Measurements from ENCODE around the gene SMOC1.

Gene SMOC1

DNA sequence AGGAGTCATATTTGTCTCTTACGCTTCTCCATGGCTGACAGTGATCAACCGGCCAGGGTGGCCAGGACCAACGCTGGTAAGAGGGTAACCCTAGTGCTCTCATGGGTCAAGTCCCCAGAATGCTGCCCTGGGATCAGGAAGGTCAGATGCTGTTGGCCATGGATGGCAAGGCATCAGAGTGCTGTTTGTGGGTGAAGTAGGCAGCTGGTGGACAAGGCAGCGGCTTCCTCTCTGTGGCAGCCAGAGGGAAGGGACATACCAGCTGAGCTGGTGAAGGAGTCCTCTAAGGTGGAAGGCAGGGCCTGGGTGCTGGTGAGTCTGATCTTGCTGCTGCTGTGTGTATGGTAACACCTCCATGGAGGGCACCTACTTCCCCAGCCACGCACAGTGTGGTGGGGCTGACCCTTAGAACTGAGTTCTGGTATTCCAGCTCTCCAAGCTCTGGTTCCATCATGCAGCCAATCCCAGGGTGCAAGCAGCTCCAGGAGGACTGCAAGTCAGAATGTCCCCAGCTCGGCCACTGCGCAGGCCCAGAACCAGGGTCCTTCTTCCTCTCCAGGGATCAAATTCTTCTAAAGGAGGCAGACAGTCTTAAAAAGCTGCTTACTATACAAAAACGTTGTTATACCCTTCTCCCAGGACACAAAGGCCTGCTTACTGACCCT is 13.4 kb upstream of the SMOC1 start:
- DNase-seq (ENCODE audit: low read depth): no peak

DNA sequence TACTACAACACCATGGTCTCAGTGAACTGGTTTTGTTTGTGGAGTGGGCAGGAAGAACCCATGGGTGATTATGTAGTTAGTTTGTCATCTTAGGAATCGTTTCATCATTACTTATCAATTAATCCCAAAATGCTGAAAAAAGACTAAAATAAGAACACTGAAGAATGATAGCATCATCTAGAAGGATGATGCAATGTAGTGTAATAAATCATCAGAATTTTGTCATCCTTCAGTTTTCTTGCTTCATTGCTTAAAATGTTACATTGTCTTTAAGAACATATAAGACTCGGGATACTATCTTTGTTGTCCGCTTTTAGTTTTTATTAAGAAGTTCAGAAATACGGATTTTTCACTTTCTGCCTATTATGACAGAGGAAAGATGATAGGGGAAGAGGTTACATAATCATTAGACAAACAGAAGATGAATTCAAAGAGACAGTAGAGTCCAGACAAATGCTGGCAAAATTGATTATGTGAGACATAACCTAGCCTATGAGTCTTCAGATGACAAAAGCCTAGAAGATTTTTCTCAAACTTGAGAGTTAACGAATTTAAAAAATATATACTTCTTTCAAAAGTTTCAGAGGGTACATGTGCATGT is 10.8 kb upstream of the SMOC1 start:
- DNase-seq (ENCODE audit: low read depth): no peak

DNA sequence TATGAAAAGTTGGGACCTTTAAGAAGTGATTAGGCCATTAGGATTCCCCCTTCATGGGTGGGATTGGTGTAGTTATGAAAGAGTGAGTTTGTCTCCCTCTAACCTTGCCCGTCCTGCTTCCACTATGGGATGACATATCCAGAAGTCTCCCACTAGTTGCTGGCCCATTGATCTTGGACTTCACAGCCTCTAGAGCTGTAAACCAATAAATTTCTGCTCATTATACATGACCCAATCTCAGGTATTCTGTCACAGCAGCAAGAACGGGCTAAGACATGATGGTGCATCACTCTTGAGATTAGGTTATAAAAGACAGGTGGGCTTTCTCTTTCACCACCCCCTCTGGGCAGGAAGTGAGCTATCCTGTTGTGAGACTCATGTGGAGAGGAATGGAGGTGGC is 8.6 kb upstream of the SMOC1 start:
- no peak for DNase-seq (ENCODE audit: low read depth)

DNA sequence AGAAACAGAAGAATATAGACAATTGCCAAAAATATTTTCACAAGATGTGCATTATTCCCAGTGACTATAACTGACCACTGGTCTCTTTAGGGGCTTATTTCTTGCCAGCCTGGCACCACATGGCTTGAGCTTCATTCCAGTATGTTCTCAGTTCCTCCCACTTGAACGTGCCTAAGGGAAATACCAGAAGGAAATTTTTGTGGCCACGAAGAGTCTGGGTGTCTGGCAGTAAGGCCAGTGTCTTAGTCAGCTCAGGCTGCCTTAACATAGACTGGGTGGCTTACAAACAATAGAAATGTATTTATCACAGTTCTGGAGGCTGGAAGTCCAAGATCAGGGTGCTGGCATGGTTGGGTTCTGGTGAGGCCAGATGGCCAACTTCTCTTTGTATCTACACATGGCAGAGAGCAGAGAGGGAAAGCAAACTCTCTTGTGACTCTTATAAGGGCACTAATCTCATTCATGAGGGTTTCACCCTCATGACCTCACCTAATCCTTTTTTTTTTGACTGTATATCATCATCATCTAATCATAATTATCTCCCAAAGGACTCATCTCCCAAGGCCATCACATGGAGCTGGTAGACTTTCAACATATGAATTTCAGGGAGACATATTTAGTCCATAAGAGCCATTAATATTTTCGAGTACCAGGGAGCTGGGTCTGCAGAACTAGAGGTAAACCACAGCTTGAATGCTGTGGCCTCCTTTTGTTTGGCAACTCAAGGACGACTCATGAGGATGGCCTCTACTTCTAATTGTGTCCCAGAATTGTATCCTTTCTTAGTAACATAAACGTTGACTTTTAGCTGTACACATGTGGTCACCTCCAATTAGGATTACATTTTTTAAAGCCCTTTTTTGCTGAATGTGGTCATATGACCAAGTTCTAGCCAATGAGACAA is 5.1 kb upstream of the SMOC1 start:
- no peak for DNase-seq (ENCODE audit: low read depth)

DNA sequence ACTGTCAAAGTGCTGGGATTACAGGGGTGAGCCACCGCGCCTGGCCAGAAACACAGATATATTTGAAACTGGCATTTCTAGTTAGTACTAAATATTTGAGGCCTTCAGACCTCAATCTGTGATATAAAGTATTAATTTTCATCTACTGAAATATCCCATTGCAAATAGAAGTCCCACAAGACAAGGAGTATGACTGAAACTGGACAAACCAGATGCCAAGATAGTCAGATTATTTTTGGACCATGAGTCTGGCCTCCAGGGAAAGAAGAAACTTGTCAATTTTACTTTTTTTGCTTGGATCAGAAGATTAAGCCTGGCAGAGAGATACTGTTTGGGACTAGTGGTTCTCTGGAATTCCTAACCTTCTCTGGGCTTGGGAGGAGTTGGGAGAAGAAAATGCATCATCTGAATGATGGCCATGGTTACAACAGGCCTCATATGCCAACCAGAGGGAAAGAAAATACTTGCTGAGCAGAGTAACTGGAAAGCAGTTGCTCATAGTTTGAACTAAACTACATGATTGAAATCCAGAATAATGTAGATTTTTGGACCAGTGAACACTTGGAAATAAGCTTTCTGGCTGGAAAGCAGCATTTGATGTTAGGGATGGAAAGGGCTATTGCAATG is 2.9 kb upstream of the SMOC1 start:
- DNase-seq (ENCODE audit: low read depth): no peak

DNA sequence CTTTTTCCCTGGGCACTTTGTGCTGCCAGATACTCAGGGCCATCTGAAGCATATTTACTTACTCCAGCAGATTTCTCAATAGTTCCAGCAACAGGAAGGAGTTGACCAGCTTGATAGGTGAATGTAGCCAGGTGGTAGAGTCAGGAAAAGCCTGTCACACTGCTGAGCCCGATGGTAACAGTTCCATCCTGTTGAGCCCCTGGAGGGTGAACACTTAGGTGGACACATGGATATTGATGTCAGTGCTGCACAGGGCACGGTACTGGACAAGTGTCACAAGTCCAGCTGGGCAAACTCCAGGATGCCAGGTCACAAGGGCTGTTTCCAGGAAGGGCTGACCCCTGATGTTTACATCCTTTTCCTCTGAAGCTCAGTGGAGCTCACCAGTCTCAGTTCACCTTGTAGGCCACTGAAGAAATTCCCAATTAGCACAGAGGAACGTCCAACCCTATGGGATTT is 2.3 kb upstream of the SMOC1 start:
- DNase-seq (ENCODE audit: low read depth): no peak

DNA sequence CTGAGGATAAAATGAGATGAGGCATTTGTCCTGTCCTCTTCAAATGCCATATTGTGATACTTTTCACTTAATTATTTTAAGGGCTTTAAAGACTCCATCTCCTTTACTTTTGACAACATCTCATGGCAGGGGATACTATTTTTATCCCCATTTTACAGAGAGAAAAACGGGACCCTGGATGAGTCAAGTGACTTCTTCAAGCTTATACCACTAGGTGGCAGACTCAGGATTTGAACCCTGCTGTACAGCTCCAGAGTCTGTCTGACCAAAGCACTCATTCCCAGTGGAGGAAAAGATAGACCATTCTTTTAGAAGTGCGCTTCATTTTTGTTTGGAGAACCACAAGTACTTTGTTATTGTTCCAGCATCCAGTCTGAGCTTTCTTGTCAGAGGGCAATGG is 1.7 kb upstream of the SMOC1 start:
- no peak for DNase-seq (ENCODE audit: low read depth)

DNA sequence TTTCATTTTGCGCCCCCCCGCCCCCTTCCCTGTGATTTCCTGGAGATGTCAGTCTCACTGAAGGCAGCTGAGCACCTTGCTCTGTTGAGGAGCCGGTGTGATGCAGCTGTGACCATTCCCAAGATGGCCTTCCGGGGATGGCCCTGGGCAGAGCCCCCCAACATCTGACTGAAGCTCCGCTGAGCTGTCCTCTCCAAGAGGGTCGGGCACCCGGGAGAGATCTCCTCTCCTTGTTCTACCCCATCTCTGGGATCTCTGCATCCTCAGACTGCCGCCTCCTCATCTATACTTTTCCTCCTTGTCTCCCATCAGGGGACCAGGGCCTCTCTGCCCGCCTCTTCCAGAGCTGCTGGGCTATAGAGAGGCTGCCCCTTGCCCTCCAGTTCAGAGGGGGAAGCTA is 965 bp upstream of the SMOC1 start:
- no peak for DNase-seq (ENCODE audit: low read depth)

DNA sequence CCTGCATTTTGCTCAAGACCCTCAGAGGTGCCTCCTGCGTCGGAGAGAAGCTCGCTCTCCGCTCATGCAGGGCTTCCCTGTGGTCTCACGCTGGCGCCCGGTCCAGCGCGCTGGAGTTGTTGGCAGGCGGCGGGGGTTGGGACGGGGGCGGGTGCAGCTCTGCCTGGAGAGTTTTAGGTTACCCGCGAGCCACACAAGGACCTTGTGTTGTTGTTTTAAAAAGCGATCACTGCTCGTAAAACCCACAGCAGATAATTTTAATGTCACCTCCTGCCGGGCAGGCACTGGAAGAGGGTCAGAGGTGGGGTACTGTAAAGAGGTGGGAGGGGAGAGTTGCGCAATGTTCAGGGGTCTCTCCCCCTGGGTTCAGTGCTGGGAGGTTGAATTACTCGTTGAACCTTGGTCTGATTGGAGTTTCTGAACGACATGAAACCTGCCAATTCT is 850 bp downstream of the SMOC1 start:
- DNase-seq (ENCODE audit: low read depth): no peak

DNA sequence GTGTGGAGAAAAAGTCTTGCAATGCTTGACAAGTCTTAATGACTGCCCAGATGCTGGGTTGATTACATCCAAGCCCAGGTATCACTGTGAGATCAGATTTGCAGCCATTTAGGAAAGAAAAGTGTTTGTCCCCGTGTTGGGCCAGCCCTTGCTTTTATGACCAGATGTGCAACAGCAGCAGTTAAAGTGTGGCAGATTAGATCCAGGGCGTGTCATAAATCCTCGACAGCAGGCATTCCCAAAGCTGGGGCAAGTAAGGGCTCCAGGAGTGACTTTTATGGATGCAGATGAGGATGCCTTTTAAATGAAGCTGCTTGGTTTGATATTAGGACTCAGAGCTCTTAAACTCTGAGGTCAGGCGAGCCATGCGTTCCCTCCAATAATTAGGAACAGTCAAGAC is 1.7 kb downstream of the SMOC1 start:
- DNase-seq (ENCODE audit: low read depth): no peak

DNA sequence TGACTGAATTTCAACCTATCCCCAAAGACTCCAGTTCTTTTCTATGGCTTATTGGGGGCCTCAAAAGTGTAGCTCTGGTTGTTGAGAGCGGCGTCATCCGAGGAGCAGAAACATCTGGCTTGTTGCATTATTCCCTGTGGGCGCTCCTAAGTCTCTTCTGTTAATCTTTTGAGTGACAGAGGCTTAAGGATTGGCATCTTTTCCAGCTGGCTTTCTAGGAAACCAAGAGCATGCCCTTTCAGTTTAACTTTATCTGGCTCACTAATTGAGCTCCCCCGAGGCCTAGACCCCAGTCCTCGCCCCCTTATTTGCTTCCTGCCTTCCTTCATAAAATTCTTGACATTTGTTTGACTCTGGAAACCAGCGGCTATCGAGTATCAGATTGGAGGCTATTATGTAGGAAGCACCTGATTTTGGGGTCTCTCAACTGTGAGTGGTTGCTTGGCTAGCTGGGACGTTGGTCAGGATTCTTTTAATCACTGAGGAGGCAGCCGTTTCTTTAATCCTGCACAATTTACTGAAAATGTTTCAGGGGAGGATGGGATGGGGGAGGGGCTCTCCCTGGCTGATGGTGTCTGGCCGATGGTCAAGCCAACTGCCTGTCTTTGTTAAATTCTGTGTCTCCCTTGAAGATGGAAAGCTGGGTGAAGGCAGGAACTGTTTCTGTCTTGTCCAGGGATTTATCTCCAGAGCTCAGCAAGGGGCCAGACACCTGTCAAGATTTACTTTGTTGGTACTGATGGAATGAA is 3.1 kb downstream of the SMOC1 start:
- DNase-seq (ENCODE audit: low read depth): no peak

DNA sequence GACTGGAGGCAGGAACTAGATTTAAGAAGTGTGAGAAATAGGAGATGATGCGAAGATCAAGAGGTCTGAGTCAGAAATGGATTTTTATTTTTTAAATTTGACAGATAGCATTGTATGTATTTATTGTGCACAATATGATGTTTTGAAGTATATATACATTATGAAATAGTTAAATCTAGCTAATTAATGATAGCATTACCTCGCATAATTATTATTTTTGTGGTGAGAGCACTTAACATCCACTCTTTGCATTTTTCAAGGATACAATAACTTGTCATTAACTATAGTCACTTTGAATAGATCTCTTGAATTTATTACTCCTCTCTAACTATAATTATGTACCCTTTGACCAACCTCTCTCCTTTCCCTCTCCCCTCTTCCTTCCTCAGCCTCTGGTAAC is 3.7 kb downstream of the SMOC1 start:
- no peak for DNase-seq (ENCODE audit: low read depth)

DNA sequence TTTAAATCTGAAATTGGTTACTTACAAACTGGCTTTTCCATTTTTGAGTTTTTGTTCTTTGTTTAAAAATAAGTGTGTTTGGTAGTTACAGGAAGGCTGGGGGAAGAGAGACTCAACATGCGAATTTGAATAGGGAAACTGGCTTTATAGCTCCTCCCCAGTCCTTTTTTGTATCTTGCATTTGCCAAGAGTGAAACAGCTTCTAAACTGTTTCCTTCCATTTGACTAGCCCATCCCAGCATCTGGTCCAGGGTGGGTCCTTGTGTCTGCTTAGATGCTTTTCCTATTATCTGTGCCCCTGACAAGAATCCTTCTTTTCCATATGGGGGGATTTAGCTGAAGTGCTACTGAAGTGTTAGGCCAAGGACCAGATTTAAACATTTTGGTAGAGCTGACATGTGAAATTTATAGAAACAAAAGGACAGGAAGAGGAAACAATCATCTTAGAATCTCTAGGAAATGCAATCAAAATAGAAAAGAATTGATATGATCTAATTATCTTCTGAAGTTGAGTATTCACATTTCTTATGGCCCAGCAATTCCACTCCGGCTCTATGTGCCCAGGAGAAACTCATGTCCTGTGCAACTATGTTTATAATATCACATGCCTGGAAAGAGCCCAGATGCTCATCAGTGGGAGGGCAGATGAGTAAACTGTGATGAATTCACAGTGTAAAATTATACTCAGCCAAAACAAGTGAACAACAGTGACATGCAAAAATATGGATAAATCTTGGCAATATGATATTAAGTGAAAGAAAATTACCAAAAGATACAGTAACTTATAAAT is 7.4 kb downstream of the SMOC1 start:
- no peak for DNase-seq (ENCODE audit: low read depth)

DNA sequence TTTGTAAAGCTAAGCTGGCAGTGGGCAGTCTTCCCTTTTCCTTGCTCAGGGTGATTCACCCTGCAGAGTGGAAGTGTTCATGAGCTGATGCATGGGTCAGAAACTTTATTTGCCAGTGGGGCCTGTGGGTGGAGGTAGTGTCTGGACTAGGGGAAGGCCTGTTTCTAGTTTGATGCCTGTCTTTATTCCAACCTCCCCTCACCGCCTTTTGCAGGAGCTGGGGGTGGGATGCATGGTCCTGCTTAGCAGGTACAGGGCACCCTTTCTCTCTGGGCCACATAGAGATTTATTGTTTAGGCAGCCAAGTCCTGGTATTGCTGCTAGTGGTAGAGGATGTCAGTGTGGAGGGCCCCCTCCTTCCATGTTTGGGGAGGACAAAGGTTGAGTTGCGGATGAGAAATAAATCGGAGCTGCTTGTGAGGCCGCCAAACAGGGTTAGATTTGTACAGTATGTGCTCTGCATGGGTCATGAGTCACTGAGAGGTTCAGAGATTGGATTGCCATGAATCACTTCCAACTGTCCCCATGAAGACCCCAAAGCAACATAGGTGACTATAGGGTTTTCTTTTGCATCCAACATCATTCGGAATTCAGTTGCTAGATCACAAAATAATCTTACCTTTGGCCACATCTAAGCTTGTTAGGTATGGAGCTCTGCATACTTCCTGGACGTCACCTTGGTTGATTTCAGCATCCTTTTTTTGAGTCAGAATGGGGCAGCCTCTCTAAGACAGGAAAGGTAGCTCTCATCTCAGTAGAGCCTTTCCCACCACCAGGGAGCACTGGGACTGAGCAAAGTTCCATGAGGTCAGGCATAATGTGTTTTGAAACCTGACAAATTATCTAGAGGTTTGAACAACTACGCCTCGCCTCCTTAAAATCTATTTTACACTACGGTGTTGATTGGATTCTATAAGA is 8.8 kb downstream of the SMOC1 start:
- no peak for DNase-seq (ENCODE audit: low read depth)

DNA sequence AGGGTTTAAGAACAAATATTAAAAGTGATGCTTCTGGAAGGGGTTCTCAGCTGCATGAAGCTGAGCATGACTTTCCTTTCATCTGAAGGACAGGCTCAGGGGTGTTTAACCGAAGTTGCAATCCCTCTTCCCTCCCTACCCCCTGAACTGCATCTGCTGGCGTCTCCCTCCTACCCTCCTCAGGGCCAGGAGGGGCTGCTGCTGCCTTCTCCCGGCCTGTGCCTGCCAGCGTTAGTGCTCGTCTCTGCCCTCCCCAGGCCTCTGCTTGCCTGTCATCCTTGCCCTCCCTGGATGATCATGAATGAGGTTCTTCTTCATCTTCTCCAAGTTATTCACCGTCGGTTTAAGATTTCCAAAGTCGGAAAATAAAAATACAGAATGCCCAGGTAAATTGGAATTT is 12.2 kb downstream of the SMOC1 start:
- DNase-seq (ENCODE audit: low read depth): no peak

DNA sequence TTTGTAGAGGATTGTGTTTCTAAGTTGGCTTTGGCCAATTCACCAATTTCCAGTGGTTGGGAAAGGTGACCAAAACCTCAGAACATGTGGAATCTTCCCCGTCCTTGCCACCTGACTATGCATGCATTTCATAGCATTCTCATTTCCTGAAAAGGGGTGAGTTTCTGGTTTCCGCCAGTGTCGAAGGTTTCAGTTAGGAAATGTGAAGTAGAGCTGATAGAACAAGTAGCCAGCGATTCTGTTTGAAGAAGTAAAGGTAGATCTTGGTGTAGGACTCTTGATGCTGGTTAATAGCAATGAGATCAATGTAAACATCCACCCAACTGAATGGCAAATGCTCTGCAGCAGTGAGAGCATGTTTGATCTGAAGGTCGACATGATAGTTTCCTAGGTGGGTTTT is 15.9 kb downstream of the SMOC1 start:
- no peak for DNase-seq (ENCODE audit: low read depth)

DNA sequence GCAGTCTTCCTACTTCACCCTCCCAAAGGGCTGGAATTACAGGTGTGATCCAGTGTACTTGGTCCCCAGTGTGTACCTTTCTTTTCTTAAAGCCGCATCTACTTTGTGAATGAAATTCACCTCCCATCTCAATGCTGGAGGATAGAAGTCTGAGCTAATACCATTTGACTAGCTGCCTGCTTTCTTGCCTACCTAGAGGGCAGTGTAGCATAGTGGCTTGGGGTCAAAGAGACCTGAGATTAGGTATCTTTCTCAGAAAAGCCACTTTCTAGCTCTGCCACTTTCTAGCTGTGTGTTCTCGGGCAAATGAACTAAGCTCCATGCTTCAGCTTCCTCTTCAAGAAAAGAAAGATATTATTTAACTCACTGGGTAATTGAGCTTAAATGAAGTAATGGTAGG is 16.9 kb downstream of the SMOC1 start:
- DNase-seq (ENCODE audit: low read depth): no peak

DNA sequence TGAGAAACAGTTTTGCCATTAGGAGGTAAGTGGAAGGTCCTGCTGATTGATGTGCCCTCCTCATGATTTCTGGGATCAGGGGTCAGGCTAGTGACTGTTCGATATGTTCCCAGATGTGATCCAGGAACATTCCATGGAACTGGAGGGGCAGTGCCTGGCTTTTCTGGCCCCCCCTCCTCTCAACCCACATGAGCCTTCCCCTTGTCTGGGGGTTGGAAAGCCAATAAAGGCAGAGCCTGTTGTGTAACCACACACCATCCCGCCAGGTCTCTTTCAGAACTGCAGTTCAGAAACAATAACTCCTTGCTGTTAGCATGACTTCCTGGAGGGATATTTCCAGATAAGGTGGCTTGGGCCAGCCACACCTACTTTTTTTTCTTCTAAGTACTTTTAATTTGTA is 17.8 kb downstream of the SMOC1 start:
- no peak for DNase-seq (ENCODE audit: low read depth)

DNA sequence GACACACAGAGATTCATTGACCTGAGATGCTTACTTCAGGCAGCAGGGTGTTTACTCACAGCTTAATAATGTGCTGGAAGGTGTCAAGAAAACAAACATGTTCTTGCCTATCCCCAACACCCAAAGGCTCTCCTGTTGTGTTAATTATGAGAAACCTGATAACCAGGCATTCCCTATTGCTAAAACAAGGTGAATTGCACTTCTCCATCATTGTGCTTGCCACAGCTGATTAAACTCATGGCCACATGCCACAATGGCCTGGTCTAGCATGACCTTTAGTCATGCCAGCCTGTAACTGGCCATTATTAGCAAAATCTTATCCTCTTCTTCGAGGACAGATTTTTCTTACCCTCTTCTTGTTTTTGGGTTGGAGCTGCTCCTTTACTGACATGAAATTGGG is 21.4 kb downstream of the SMOC1 start:
- DNase-seq (ENCODE audit: low read depth): no peak
